ENCODE data around the gene IGSF3.

DNA sequence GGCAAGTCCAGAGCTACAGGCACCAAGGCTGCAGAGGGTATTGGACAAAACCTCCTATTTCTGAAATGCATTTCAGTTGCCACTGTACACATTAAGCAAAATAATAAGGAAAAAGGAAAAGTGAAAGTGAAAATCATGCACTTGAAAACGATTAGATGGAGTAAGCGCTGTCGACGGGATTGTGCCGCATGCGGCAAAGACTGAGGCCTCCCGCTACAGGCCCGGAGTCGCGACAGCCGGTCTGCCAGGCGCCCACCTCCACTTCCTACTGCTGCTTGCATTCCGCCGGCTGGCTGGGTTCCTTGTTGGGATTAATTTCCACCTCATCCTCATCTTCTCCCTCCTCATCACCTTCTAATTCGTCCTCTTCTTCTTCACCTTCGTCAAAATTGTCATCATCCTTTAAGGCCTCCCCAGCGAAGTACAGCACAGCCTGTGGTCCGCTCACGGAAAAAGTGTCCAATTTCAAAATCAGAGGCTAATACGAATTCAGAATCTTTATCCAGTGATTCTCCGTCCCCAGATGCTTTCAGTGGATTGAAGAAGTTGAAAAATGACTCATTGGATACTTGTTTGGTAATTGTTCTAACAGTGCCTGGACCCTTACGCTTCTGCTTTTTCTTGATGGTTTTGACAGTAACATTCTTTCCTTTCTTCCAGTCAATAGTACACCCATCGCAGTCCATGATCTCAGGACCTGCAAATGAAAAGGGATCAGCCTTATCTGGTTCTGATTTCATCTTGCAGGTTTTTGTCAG is 134.7 kb downstream of the IGSF3 start:
- TF ChIP-seq POLR2A (IDR thresholded peaks at IDR 0.05) = no peak
- TF ChIP-seq, protein P1, sequence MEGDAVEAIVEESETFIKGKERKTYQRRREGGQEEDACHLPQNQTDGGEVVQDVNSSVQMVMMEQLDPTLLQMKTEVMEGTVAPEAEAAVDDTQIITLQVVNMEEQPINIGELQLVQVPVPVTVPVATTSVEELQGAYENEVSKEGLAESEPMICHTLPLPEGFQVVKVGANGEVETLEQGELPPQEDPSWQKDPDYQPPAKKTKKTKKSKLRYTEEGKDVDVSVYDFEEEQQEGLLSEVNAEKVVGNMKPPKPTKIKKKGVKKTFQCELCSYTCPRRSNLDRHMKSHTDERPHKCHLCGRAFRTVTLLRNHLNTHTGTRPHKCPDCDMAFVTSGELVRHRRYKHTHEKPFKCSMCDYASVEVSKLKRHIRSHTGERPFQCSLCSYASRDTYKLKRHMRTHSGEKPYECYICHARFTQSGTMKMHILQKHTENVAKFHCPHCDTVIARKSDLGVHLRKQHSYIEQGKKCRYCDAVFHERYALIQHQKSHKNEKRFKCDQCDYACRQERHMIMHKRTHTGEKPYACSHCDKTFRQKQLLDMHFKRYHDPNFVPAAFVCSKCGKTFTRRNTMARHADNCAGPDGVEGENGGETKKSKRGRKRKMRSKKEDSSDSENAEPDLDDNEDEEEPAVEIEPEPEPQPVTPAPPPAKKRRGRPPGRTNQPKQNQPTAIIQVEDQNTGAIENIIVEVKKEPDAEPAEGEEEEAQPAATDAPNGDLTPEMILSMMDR (IDR thresholded peaks at IDR 0.05) = no peak
- TF ChIP-seq POLR2AphosphoS5 (IDR thresholded peaks at IDR 0.05) = no peak
- no peak for TF ChIP-seq EP300 (IDR thresholded peaks at IDR 0.05)
